H9 (cell line): ENCODE data around the gene THSD4. TPM values are rescaled to one million over a fixed set of nuclear protein-coding genes. Genes with fewer than 3 reads are reported as not detected.

ENCODE experiments used
- DNase-seq: peaks from one replicate; pipeline ENCODE4 v3.0.0-alpha.2; 2017
- H2AFZ ChIP-seq: one replicate; pipeline ENCODE4 v1.6.1; 2013; ENCODE audit warnings: mild to moderate bottlenecking, low read length, control low read depth, moderate library complexity
- H2AK5ac ChIP-seq: 2 replicates; pipeline ENCODE4 v1.6.1; 2013; ENCODE audit warnings: low read length, control low read depth, mixed read lengths; ENCODE audit not compliant: insufficient read length
- H2BK120ac ChIP-seq: one replicate; pipeline ENCODE4 v1.6.1; 2013; ENCODE audit warnings: low read depth, mild to moderate bottlenecking, low read length, control low read depth, inconsistent platforms; ENCODE audit not compliant: poor library complexity, severe bottlenecking
- H2BK12ac ChIP-seq: 2 replicates; pipeline ENCODE4 v1.6.1; 2013; ENCODE audit warnings: low read length, control low read depth, mixed read lengths, low read depth; ENCODE audit not compliant: insufficient read length
- H2BK15ac ChIP-seq: 2 replicates; pipeline ENCODE4 v1.6.1; 2013; ENCODE audit warnings: low read depth, low read length, control low read depth
- H2BK20ac ChIP-seq: one replicate; pipeline ENCODE4 v1.6.1; 2013; ENCODE audit warnings: low read depth, mild to moderate bottlenecking, low read length, control low read depth, inconsistent platforms; ENCODE audit not compliant: poor library complexity, severe bottlenecking
- H2BK5ac ChIP-seq: 2 replicates; pipeline ENCODE4 v1.6.1; 2013; ENCODE audit warnings: low read length, control low read depth, mixed read lengths; ENCODE audit not compliant: insufficient read length
- H3K14ac ChIP-seq: 2 replicates; pipeline ENCODE4 v1.6.1; 2013; ENCODE audit warnings: low read length, control low read depth; ENCODE audit not compliant: insufficient read depth
- H3K18ac ChIP-seq: 2 replicates; pipeline ENCODE4 v1.6.1; 2013; ENCODE audit warnings: low read depth, mild to moderate bottlenecking, mixed read lengths, low read length, control low read depth; ENCODE audit not compliant: insufficient read length
- H3K23ac ChIP-seq: 2 replicates; pipeline ENCODE4 v1.6.1; 2013; ENCODE audit warnings: low read length, control low read depth, mixed read lengths, low read depth; ENCODE audit not compliant: insufficient read length
- H3K23me2 ChIP-seq: 2 replicates; pipeline ENCODE4 v1.6.1; 2013; ENCODE audit warnings: low read depth, mild to moderate bottlenecking, mixed read lengths, low read length, control low read depth; ENCODE audit not compliant: insufficient read length, poor library complexity, severe bottlenecking
- H3K27ac ChIP-seq: 2 replicates; pipeline ENCODE4 v1.5.1; 2013; ENCODE audit warnings: low read length, control low read depth, mixed read lengths, low read depth; ENCODE audit not compliant: insufficient read length
- H3K27me3 ChIP-seq: 2 replicates; pipeline ENCODE4 v1.6.1; 2013; ENCODE audit warnings: low read length, control low read depth, inconsistent platforms; ENCODE audit not compliant: insufficient read depth
- H3K4ac ChIP-seq: 2 replicates; pipeline ENCODE4 v1.6.1; 2013; ENCODE audit warnings: low read depth, mild to moderate bottlenecking, control low read depth, inconsistent platforms, low read length, moderate library complexity
- H3K4me1 ChIP-seq: 2 replicates; pipeline ENCODE4 v1.6.1; 2013; ENCODE audit warnings: low read length, control low read depth, inconsistent platforms; ENCODE audit not compliant: insufficient read depth
- H3K4me2 ChIP-seq: 2 replicates; pipeline ENCODE4 v1.6.1; 2013; ENCODE audit warnings: low read length, control low read depth, mixed read lengths; ENCODE audit not compliant: insufficient read length, insufficient read depth
- H3K56ac ChIP-seq: 2 replicates; pipeline ENCODE4 v1.6.1; 2013; ENCODE audit warnings: low read depth, mild to moderate bottlenecking, mixed read lengths, low read length, control low read depth; ENCODE audit not compliant: insufficient read length
- H3K79me1 ChIP-seq: 2 replicates; pipeline ENCODE4 v1.6.1; 2013; ENCODE audit warnings: low read depth, mild to moderate bottlenecking, moderate library complexity, low read length, control low read depth, inconsistent platforms; ENCODE audit not compliant: insufficient read depth, poor library complexity, severe bottlenecking
- H3K79me2 ChIP-seq: 2 replicates; pipeline ENCODE4 v1.6.1; 2013; ENCODE audit warnings: low read length, control low read depth, inconsistent platforms; ENCODE audit not compliant: insufficient read depth
- H3K9ac ChIP-seq: 2 replicates; pipeline ENCODE4 v1.6.1; 2013; ENCODE audit warnings: low read length, control low read depth, mixed read lengths; ENCODE audit not compliant: insufficient read length; ENCODE audit errors: extremely low read depth
- H3K9me3 ChIP-seq: one replicate; pipeline ENCODE4 v1.6.1; 2013; ENCODE audit warnings: low read depth, low read length, inconsistent platforms; ENCODE audit not compliant: control insufficient read depth
- H3T11ph ChIP-seq: one replicate; pipeline ENCODE4 v1.6.1; 2013; ENCODE audit warnings: mild to moderate bottlenecking, low read length, control low read depth, inconsistent platforms
- H4K20me1 ChIP-seq: one replicate; pipeline ENCODE4 v1.6.1; 2013; ENCODE audit not compliant: control insufficient read depth, insufficient read length, insufficient read depth
- H4K5ac ChIP-seq: 2 replicates; pipeline ENCODE4 v1.6.1; 2013; ENCODE audit warnings: low read depth, mild to moderate bottlenecking, mixed read lengths, low read length, control low read depth; ENCODE audit not compliant: insufficient read length
- H4K8ac ChIP-seq: replicated peaks from 2 replicates; pipeline ENCODE4 v1.6.1; 2013; ENCODE audit warnings: low read length, control low read depth, mixed read lengths, low read depth; ENCODE audit not compliant: insufficient read length
- H4K91ac ChIP-seq: 2 replicates; pipeline ENCODE4 v1.6.1; 2013; ENCODE audit warnings: low read depth, mild to moderate bottlenecking, moderate library complexity, mixed read lengths, low read length, control low read depth; ENCODE audit not compliant: insufficient read length
- H3K27ac Mint-ChIP-seq, 3 experiments: 2 replicates in 2 of 3; 3 replicates in 1 of 3; pipeline ENCODE4 v1.8.0; 2020 to 2021; ENCODE audit warnings: mixed read lengths in 3 of 3, mild to moderate bottlenecking in 1 of 3, moderate library complexity in 1 of 3
- H3K27me3 Mint-ChIP-seq: 2 replicates; pipeline ENCODE4 v1.8.0; 2021; ENCODE audit warnings: low read depth, mild to moderate bottlenecking, moderate library complexity, mixed read lengths
- H3K36me3 Mint-ChIP-seq, 3 experiments: 2 replicates in 2 of 3; 3 replicates in 1 of 3; pipeline ENCODE4 v1.8.0; 2020 to 2021; ENCODE audit warnings: low read depth in 3 of 3, mixed read lengths in 3 of 3; ENCODE audit not compliant: insufficient read depth in 1 of 3
- H3K4me1 Mint-ChIP-seq, 2 experiments: 2 replicates each; pipeline ENCODE4 v1.8.0; 2020; ENCODE audit warnings: mixed read lengths in 2 of 2
- H3K4me3 Mint-ChIP-seq, 2 experiments: 2 replicates in 1 of 2; 3 replicates in 1 of 2; pipeline ENCODE4 v1.8.0; 2020 to 2021; ENCODE audit warnings: mild to moderate bottlenecking in 2 of 2, mixed read lengths in 2 of 2, moderate library complexity in 1 of 2
- H3K9me3 Mint-ChIP-seq, 2 experiments: 2 replicates in 1 of 2; 3 replicates in 1 of 2; pipeline ENCODE4 v1.8.0; 2020; ENCODE audit warnings: mild to moderate bottlenecking in 2 of 2, mixed read lengths in 2 of 2, moderate library complexity in 1 of 2
- CTCF ChIP-seq: fragments of 200-600 bp; sonication (generic); conservative IDR thresholded peaks from 3 replicates; pipeline ENCODE4 v1.8.0; 2021; ENCODE audit warnings: antibody characterized with exemption, mild to moderate bottlenecking
- WGBS: extraction: QIAGEN DNeasy Blood & Tissue Kit; methylation state at CpG from one replicate; pipeline ENCODE4 v1.1.7; 2013; ENCODE audit warnings: missing lambda C conversion rate, low lambda C conversion rate, mixed read lengths; ENCODE audit not compliant: insufficient read length; ENCODE audit errors: extremely low coverage; 5-methylcytosine and 5-hydroxymethylcytosine counted together
- total RNA-seq: library from RNA; stranded (reverse); gene quantifications from 2 replicates; pipeline ENCODE4 v1.2.1, GENCODE V29; 2021

The THSD4 gene
- total RNA-seq, 1 experiment from 2014 or later = 5.5 TPM

- H3K27ac ChIP-seq = no peak overlapping the region
- no peak overlapping the region for H3K4ac ChIP-seq
- H3K9ac ChIP-seq = no peak overlapping the region
- H3K4me1 ChIP-seq = peaks cover 2% of the 10 kb centered on the region; the same call in 1 of the 2 replicates
- no peak overlapping the region for H2BK120ac ChIP-seq
- Mint-ChIP-seq H3K36me3 (no peaks in the 10 kb centered on the region), H3K4me1 (peaks cover 12 to 15% of the 10 kb centered on the region in 2 experiments), H3K27ac (no peak overlapping the region), H3K27me3 (no peaks in the 10 kb centered on the region), H3K9me3 (no peaks in the 10 kb centered on the region), H3K4me3 (no peak overlapping the region)
- H4K20me1 ChIP-seq = no peaks in the 10 kb centered on the region
- H2AFZ ChIP-seq = no peak overlapping the region
- H3K23ac ChIP-seq = no peak overlapping the region
- DNase-seq = no peak
- no peaks in the 10 kb centered on the region for H3K79me2 ChIP-seq
- no CpG with 5 or more reads among the region's 2 CpGs for WGBS
- H2BK20ac ChIP-seq = no peak overlapping the region
- no peak overlapping the region for H2BK5ac ChIP-seq
- no peak overlapping the region for H3K56ac ChIP-seq
- H3K27me3 ChIP-seq = no peaks in the 10 kb centered on the region
- no peak for TF ChIP-seq CTCF
- no peak overlapping the region for H3K18ac ChIP-seq
- H4K8ac ChIP-seq = no peak overlapping the region
- H3T11ph ChIP-seq = no peak overlapping the region
- H3K79me1 ChIP-seq = no peaks in the 10 kb centered on the region
- no peaks in the 10 kb centered on the region for H3K9me3 ChIP-seq
- no peak overlapping the region for H2BK12ac ChIP-seq
- no peak overlapping the region for H3K4me2 ChIP-seq
- no peaks in the 10 kb centered on the region for H3K23me2 ChIP-seq
- no peak overlapping the region for H4K5ac ChIP-seq
- H3K14ac ChIP-seq = no peak overlapping the region
- no peak overlapping the region for H4K91ac ChIP-seq
- no peak overlapping the region for H2BK15ac ChIP-seq
- H2AK5ac ChIP-seq = no peak overlapping the region
These were observed 309.5 kb downstream of the THSD4 start for GRCh38 chr15:71424765-71425164.
